ENCODE data around the gene POPDC2. TPM values are rescaled to one million over a fixed set of nuclear protein-coding genes. Genes with fewer than 3 reads are reported as not detected.

POPDC2 gene
- total RNA-seq, 1 donor from 2014 or later: 2.1 TPM

GRCh38 chr3:119676771-119677640 lies 16.6 kb upstream of the POPDC2 start, which contains the start of gene COX17:
COX17 (minus strand) TSS chr3:119677406; CDS start chr3:119677310, 96 bp downstream.
- FAIRE-seq (peak; percentile 71), DNase-seq (ENCODE audit: low read depth) (peak; percentile 92)
- Histone ChIP-seq H3K4me1 (ENCODE audit: insufficient read depth, low read length) (peaks cover 7% of the 10 kb centered on the region), H3K9ac (ENCODE audit: low read length) (peak within 1 kb of the TSS; percentile 82), H3K36me3 (ENCODE audit: insufficient read depth, low read length) (peaks cover 6% of the 10 kb centered on the region), H3K27me3 (ENCODE audit: insufficient read depth, low read length) (no peaks in the 10 kb centered on the region), H4K20me1 (ENCODE audit: insufficient read depth, low read length) (no peaks in the 10 kb centered on the region), H3K79me2 (ENCODE audit: insufficient read depth, low read length) (peaks cover 14% of the 10 kb centered on the region), H3K4me2 (ENCODE audit: low read length) (peak within 1 kb of the TSS; percentile 96), H3K9me3 (ENCODE audit: insufficient read depth, low read depth, low read length) (no peaks in the 10 kb centered on the region), H3K27ac (ENCODE audit: low read depth, low read length) (peak within 1 kb of the TSS; percentile 61), H2AFZ (ENCODE audit: low read depth, low read length) (peak within 1 kb of the TSS; percentile 97), H3K4me3 (ENCODE audit: insufficient read depth, low read depth, low read length) (peak within 1 kb of the TSS; percentile 95)
- H3K4me3 Mint-ChIP-seq (ENCODE audit: unreplicated experiment): peak within 1 kb of the TSS; percentile 96
- H3K4me1 Mint-ChIP-seq (ENCODE audit: low read depth, unreplicated experiment): peaks cover 11% of the 10 kb centered on the region
- TF ChIP-seq, protein P1, sequence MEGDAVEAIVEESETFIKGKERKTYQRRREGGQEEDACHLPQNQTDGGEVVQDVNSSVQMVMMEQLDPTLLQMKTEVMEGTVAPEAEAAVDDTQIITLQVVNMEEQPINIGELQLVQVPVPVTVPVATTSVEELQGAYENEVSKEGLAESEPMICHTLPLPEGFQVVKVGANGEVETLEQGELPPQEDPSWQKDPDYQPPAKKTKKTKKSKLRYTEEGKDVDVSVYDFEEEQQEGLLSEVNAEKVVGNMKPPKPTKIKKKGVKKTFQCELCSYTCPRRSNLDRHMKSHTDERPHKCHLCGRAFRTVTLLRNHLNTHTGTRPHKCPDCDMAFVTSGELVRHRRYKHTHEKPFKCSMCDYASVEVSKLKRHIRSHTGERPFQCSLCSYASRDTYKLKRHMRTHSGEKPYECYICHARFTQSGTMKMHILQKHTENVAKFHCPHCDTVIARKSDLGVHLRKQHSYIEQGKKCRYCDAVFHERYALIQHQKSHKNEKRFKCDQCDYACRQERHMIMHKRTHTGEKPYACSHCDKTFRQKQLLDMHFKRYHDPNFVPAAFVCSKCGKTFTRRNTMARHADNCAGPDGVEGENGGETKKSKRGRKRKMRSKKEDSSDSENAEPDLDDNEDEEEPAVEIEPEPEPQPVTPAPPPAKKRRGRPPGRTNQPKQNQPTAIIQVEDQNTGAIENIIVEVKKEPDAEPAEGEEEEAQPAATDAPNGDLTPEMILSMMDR (IDR thresholded peaks at IDR 0.05; ENCODE audit: insufficient read depth, low read depth, low read length): no peak
- H3K27me3 Mint-ChIP-seq (ENCODE audit: low read depth, unreplicated experiment): no peaks in the 10 kb centered on the region
- H3K9me3 Mint-ChIP-seq (ENCODE audit: unreplicated experiment): no peaks in the 10 kb centered on the region
- H3K27ac Mint-ChIP-seq (ENCODE audit: unreplicated experiment): peak within 1 kb of the TSS; percentile 64
- peaks cover 3% of the 10 kb centered on the region for H3K36me3 Mint-ChIP-seq (ENCODE audit: low read depth, unreplicated experiment)

DNA sequence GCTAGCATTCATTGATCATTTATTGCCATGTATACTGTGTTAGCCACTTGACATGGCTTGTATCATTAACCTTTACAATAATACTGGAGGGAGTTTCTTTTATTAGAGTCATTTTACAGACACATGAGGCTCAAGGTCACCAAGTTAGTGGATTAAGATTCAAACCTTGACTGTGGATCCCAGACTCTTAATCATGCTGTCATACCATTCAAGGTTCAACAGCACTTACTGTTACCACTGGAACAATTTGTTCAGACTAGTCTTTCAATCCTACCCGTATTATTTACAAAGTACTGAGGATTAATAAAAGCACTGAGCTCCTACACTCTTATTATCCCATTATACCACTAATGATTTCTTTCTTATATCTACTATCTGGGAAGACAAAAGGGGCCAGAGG lies 15.6 kb upstream of the POPDC2 start:
- Histone ChIP-seq H3K9me3 (ENCODE audit: insufficient read depth, low read depth, low read length) (no peaks in the 10 kb centered on the region), H3K27me3 (ENCODE audit: insufficient read depth, low read length) (no peaks in the 10 kb centered on the region), H3K79me2 (ENCODE audit: insufficient read depth, low read length) (peaks cover 14% of the 10 kb centered on the region), H3K4me1 (ENCODE audit: insufficient read depth, low read length) (peaks cover 7% of the 10 kb centered on the region), H3K36me3 (ENCODE audit: insufficient read depth, low read length) (peaks cover 6% of the 10 kb centered on the region), H3K4me3 (ENCODE audit: insufficient read depth, low read depth, low read length) (peak overlapping the region; percentile 95), H3K27ac (ENCODE audit: low read depth, low read length) (no peak overlapping the region), H3K9ac (ENCODE audit: low read length) (peak overlapping the region; percentile 82), H2AFZ (ENCODE audit: low read depth, low read length) (no peak overlapping the region), H4K20me1 (ENCODE audit: insufficient read depth, low read length) (no peaks in the 10 kb centered on the region), H3K4me2 (ENCODE audit: low read length) (peak overlapping the region; percentile 96)
- Mint-ChIP-seq H3K4me1 (ENCODE audit: low read depth, unreplicated experiment) (peaks cover 11% of the 10 kb centered on the region), H3K9me3 (ENCODE audit: unreplicated experiment) (no peaks in the 10 kb centered on the region), H3K27ac (ENCODE audit: unreplicated experiment) (peak overlapping the region; percentile 64), H3K4me3 (ENCODE audit: unreplicated experiment) (peak overlapping the region; percentile 96), H3K36me3 (ENCODE audit: low read depth, unreplicated experiment) (peaks cover 3% of the 10 kb centered on the region), H3K27me3 (ENCODE audit: low read depth, unreplicated experiment) (no peaks in the 10 kb centered on the region)
- FAIRE-seq: no peak
- TF ChIP-seq, protein P1 (IDR thresholded peaks at IDR 0.05; ENCODE audit: insufficient read depth, low read depth, low read length): no peak
- no peak for TF ChIP-seq EZH2 (IDR thresholded peaks at IDR 0.05; ENCODE audit: insufficient read depth, low read length)
- DNase-seq (ENCODE audit: low read depth): no peak

Data from astrocyte (in vitro differentiated cells and primary cell).